ENCODE results near the gene SCIN.

The SCIN gene

DNA sequence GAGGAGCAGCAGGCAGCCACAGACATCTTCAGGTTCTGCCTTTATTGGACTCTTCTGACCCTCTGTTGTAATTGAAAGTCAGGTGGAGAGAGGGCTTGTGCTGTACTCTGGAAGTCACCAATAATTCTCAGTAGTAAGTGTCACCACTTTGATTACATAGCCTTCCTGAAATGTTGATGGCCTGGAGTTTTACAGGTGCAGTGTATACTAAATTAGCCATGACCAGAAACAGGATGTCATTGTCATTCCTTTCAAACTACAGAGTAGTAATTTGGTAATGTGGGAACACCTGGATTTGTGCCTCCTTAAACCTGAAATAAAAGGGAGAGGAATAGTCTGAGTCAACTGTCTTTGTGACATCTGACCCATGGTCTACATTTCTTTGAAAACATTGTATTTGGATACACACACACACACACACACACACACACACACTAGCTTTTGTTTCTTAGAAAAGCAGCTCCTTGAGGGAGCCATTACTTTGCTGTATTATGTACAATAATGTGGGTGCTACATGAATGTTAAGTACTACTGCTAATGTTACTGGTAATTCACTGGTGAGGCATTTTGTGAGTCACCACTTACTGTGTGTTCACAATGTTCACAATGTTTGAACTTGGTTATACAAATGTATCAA lies 136.5 kb downstream of the SCIN start:
- no peak overlapping the region for H3K27ac ChIP-seq (ENCODE audit: low read depth, low read length)
- H3K4me3 ChIP-seq (ENCODE audit: low read length): no peak overlapping the region
- H3K9ac ChIP-seq (ENCODE audit: low read depth, low read length): no peak overlapping the region
- H3K9me3 ChIP-seq (ENCODE audit: insufficient read depth, low read depth, low read length): no peaks in the 10 kb centered on the region
- H3K4me1 ChIP-seq (ENCODE audit: insufficient read depth, low read length): peaks cover 11% of the 10 kb centered on the region; the same call in 1 of the 2 replicates
- H3K27me3 ChIP-seq (ENCODE audit: insufficient read depth, low read length): no peaks in the 10 kb centered on the region
- no peaks in the 10 kb centered on the region; the same call in 1 of the 2 replicates for H3K36me3 ChIP-seq (ENCODE audit: insufficient read depth, low read length)

DNA sequence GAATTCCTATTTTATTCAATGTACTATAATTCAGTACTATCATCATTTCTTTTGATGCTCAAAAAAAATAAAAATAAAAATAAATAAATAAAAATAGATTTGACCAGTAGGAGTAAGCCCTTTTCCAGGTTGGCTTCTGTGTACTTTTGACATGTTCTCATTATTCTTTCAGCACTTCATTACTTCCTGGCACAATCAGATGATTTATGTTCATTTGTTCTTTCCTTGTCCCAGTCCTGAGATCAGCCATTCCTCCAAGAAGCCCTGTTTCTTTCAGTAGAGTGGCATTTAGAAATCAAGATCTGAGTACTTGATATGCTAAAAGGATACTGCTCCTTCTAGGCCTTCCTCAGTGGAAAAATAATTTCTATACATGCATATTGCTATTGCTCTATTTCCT lies 137.8 kb downstream of the SCIN start:
- Histone ChIP-seq H3K27me3 (ENCODE audit: insufficient read depth, low read length) (no peaks in the 10 kb centered on the region), H3K27ac (ENCODE audit: low read depth, low read length) (no peak overlapping the region), H3K36me3 (ENCODE audit: insufficient read depth, low read length) (no peaks in the 10 kb centered on the region), H3K9ac (ENCODE audit: low read depth, low read length) (no peak overlapping the region), H3K4me3 (ENCODE audit: low read length) (no peak overlapping the region), H3K4me1 (ENCODE audit: insufficient read depth, low read length) (peaks cover 19% of the 10 kb centered on the region; the same call in 1 of the 2 replicates), H3K9me3 (ENCODE audit: insufficient read depth, low read depth, low read length) (no peaks in the 10 kb centered on the region)
